HG03097 (cell line): ENCODE data around the gene USP22.
"Not testable (repeated sequence)": the region's sequence is repeated elsewhere in the genome, so short reads cannot be mapped to it uniquely, and the experiment has no call there.

Source experiments
- ATAC-seq: cut with Tn5 transposase; IDR thresholded peaks from one replicate; pipeline ENCODE4 v1.9.1; 2021; ENCODE audit not compliant: unreplicated experiment, low FRiP score

Gene USP22

DNA sequence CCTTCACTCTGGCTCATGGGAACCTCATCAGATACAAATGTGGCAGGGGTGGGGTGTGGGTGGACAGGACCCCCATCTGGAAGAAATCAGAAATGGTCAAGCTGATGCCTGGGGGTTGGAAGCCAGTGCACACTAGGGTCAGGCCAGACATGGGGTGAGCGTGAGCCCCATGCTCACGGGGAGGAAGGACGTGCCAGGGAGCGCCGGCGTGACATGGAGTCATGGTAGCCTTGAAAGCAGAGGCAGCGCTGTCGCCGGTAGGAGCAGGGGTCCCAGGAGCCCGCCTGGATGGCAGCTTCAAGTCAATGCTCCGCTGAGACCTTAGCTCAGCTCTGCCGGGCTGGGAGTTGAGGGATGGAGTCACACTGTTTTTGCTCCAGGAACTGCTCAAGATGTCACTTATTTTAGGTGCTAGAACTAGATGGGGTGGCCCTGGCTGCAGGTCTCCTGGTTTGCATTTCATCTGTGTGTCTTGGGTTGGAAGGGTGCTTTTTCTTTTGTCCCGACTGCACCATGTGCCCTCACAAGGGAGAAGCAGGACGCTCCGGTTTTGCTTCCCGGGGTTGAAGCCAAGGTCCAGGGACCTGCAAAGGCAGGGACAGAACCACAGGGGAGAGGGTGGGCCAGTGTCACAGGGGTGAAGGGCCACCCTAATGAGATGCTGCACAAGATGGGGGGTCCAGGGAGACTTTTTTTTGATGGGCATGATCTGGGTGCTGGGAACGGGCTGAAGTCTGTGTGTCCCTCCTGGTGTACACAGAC, 51.4 kb downstream of the USP22 start:
- ATAC-seq, result no peak

DNA sequence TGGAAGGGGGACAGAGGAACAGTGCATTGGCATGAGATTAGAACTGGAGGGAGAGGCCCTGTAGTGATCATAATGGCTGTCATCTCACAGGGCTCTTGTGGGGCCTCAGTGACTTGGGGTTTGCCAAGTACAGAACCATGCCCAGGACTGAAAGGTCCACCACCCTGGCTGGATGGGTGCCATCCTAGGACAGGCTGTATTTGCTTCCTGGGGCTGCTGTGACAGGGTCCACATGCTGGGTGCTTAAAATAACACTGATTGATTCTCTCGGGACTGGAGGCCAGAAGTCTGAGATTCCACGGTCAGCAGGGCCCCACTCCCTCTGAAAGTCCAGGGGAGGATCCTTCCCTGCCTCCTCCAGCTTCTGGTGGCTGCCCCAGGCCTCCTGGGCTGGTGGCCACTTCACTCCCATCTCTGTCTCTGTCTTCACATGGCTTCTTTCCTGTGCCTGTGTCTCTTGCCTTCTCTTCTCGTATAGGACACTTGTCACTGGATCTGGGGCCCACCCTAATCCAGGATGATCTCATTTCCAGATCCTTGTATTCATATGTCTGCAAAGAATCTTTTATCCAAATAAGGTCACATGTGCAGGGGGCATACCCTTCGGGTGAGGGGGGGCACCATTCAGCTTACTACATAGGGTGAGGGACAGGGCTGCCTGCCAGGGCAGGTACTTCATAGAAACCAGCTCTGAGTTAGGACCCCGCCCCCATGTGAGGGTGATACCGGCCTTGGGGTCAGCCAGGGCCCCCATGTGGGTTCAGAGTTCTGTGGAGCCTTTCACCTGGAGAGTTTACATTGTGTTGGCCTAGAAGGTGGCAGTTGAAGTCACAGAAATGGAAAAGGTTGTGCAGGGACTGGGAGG, 52.6 kb downstream of the USP22 start:
- ATAC-seq, result no peak

DNA sequence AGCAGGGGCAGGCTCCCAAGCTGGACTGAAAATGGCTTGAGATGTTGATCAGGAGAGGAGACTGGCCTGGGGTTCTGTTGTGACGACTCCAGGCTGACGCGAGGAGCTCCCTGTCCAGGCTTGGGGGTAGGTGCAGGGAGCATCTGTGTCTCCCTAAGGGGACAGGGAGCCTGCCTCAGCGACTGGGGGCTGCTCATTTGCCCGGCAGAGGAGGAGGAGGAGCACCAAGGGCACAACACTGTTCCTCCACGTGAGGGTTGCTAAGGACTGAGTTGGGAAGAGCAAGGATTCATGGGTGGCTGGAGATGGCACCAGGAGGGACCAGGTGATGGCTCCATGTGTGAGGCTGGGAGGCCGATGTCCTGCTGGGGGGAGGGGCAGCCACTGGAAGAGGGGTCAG, 53.3 kb downstream of the USP22 start:
- no peak for ATAC-seq

DNA sequence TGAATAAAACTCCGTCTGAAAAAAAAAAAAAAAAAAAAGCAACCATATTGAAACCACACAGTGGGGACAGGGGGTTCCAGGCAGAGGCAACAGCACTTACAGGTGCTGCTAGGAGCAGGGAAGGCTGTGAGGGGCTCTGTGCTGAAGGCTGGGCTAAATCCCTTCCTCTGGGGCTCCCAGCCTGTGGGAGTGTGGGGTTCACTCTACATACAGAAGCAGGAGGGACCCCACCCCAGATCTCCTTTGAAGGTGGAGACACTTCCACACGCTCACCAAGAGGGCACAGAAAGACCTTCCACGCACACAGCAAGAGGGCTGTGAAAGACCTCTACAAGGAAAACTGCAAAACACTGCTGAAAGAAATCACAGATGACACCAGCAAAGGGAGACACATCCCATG, 53.9 kb downstream of the USP22 start:
- ATAC-seq, result no peak

DNA sequence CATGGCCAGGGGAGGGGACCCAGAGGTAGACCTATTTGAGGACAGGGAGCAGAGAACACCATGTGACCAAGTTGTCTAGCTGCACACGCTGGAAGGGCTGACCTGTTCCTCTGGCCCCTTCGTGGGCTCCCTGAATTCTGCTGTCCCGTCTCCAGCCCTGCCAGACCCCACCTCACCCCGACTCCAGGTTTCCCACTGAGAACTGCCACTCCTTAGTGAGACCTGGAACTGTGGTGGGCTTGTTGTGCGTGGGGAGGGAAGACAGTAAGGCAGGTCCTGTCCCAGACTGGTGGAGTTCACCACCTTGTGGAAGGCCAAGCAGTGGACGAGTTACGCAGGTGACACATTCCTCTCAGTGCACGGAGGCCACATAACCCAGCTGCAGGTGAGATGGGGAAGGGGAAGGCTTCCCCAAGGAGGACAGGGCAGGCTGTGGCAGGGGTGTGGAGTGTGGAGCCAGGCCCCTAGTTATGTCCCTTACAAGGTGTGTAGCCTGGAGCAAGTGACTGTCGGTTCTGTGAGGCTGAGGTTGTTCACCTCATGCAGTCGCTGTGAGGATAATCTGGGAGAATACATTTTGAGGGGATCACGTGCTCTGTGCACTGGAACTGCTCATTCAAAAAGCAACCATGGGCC, 54.7 kb downstream of the USP22 start:
- ATAC-seq, result no peak

DNA sequence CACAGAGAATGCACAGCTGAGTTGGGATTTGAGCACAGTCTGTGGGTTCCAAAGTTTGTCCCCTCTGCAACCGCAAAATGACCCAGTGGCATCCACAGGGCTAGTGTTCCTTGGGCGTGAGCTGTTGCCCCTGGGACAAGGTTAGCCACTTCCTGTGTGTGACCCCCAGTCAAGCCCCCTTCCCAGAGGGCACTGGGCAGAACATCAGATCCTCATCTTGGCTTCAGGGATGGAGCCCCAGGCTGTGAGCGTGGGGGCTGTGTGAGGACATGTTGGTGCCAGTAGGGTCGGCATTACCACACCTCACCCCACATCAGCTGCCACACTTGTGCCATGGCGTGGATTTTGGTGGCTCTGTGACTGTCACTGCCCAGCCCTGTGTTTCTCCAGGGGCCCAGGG, 55.3 kb downstream of the USP22 start:
- no peak for ATAC-seq

DNA sequence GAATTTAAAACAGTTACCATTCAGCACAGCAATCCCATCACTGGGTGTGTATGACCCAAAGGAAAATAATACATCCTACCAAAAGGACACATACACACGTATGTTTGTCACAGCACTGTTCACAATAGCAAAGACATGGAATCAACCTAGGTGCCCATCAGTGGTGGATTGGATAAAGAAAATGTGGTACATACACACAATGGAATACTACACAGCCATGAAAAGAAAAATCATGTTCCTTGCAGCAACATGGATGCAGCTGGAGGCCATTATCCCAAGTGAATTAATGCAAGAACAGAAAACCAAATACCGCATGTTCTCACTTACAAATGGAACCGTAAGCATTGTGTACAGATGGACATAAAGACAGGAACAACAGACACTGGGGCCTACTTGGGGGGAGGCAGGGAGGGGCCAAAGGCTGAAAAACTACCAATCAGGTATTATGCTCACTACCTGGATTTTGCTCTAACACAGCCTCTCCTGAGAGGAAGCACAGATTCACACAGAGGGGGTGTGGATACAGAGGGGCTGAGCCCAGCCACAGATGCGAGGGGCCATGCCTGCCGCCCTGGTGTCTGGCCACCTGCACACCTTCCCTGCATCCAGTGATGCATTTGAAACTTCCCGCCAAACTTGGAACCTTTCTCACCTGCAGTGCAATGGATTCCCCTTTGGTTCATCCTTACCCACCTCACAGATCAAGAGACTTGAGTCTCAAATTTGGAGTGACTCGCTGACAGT, 55.9 kb downstream of the USP22 start:
- no peak for ATAC-seq

DNA sequence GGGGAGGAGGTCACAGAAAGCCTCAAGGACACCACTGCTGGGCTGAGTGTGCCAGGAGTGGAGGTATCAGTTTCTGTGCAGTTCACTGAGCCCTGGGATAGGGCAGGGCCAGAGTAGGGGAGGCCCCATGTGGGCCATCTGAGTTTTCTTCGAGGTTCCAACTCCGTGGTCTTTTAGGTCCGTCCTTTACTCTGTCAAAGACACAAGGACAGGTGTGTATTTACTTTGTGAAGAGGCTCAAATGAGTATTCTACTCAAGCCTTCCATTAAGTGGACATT, 59.5 kb downstream of the USP22 start:
- no peak for ATAC-seq

DNA sequence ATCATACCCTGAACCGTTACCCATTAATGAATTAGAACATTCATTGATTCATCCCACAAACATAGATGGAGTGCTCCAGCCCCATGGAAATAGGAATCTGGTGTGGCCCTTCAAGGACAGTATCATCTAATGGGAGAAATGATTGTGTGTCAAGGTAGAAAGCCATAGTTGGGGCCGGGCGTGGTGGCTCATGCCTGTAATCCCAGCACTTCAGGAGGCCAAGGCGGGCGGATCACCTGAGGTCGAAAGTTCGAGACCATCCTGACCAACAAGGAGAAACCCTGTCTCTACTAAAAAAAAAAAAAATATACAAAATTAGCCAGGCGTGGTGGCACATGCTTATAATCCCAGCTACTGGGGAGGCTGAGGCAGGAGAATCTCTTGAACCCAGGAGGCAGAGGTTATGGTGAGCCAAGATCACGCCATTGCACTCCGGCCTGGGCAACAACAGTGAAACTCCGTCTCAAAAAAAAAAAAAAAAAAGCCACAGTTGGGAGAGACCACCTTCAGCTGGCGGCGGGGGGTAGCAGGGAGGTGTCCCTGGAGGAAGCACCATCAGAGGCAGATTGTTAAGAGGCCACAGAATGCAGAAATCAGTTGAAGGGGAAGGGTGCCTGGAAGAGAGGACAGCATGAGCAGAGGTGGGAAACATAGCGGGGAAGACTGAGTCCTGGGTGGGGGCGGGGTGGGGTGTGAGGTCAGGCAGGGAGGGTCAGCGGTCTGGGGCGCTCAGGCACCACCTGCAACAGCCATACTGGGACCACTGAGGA, 60.0 kb downstream of the USP22 start:
- no peak for ATAC-seq

DNA sequence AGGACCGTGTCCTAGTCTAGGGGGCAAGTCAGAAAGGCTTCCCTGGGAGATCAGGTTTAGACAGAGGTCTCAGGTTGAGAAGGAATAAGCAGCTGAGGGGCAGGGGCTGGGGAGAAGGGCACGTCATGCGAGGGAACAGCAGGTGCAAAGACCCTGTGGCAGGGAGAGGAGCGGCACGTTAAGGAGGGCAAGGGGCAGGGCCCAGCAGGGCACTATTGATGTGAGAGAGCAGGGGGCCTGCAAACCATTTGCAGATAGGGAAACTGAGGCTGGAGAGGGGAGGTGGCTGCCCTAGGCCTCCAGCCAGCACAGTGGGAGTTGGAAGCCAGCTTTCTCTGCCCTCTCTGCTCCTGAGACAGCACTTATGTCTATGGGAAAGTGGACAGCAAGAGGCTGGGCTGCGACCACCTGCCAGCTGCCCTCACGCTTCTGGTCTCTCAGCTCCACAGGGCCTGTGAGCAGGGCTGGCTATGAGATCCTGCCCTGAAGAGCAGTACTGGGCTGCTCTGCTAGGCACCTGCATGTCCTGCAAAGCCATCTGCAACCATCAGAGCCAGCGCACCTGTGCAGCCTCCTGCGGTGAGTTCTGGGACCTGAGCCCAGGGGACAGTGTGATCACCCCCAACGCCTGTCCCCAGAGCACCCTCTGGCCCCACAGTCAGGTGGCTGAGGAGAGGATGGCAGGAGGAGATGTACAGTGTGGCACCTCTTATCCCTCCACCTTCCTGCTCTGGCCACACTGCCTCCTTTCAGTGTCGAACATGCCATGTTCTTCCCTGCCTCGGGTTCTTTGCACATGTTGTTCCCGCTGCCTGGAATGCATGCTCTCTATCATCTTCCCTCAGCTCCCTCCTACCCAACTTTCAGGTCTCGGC, 61.5 kb downstream of the USP22 start:
- ATAC-seq, result no peak

DNA sequence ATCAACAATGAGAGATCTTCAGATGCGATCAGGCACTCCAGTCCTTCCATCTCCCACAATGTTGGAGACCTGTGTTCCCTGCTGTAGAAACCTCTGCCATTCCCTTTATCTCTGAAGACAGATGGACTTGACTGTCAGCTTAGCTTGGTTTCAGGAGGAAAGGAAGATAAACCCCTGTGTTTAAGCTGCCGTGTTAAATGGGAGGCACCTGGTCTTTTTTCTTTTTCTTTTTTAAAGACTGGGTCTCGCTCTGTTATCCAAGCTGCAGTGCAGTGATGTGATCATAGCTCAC, 63.1 kb downstream of the USP22 start:
- ATAC-seq, result no peak

DNA sequence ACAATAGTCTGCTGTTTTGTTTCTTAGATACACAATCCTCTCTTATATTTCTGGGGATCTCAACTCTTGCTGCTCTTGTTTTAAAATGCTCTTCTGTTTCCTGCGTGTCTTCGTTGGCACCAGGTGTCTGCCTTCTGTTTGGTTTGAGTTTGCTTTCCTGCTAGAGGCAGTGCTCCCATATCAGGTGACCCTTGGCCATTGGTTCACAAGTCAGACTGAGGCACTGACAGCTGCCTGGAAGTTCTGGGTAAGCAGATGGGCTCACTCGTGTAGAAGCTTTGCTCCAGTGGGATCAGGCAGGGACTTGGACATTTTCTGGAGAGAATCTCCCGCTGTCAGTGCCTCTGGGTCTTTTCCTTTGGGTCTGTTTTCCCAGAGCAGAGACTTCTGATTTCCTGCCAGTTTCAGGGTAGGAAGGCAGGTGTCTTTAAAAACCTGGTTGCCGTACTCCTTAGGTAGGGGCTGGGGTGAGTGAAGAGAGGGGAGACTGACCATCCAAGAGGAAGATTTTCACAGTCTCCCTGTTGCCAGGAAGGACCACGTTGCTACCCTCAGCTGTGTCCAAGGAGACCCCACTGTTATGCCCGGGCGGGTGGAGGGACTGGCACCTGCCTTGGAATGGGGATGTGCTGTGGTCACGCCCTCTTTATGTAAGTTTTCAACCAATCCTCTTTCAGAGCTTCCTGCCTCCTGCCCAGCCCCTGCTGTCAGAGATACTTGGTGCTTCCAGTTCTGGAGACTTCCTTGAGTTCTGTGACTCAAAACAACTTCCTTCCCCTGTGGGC, 63.6 kb downstream of the USP22 start:
- ATAC-seq, result not testable (repeated sequence)

DNA sequence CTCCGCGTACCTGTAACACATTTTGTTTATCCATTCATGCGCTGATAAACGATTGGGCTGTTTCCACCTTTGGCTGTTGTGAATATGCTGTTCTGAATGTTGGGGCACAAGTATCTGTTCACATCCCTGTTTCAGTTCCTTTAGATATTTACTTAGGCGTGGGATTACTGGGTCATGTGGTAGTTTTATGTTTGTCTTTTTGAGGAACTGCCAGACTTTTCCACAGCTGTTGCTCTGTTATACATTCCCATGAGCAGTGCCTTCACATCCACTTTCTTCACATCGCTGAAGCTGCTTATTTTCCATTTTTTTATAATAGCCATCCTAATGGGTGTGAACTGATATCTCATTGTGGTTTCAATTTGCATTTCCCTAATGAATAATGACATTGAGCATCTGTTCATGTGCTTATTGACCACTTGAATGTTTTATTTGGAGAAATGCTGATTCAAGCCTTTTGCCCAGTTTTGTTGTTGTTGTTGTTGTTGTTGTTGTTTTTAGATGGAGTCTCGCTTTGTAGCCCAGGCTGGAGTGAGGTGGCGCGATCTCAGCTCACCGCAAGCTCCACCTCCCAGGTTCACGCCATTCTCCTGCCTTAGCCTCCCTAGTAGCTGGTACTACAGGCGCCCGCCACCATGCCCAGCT, 65.1 kb downstream of the USP22 start:
- ATAC-seq, result not testable (repeated sequence)

DNA sequence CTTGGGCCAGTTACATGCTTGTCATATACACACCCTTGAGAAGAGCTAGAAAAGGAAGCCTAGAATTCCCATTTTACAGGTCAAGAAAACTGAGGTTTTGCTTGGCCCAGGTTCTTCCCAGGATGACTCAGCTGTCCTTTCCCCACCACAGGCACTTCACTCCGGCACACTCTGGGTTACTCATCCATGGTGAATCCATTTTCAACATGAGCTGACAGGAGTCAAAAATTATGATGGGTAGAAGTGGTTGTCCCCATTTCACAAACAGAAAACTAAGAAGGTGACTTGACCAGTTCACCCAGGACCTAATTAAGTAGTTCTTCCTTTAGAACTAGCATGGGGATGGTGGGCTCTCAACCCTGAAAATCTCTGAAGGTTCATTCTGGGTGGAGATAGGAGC, 67.2 kb downstream of the USP22 start:
- ATAC-seq, result no peak

DNA sequence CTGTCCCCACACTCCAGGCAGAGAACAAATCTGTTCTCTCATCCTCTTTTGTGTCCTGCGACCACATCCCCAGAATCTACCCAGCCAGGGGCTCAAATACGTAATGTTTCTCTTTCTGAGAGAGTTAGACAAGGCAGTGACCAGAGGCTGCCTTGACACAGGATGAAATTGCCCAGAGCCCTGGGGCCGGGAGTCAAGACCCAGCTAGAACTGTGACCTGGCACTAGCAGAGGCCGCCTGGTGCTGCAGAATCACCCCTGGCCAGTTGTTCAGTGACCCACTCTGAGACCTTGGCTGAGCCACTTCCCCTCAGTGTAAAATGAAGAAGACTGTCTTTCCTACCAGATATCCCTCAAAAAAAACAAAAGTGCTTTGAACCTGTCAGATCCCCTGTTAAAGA, 72.5 kb downstream of the USP22 start:
- no peak for ATAC-seq

DNA sequence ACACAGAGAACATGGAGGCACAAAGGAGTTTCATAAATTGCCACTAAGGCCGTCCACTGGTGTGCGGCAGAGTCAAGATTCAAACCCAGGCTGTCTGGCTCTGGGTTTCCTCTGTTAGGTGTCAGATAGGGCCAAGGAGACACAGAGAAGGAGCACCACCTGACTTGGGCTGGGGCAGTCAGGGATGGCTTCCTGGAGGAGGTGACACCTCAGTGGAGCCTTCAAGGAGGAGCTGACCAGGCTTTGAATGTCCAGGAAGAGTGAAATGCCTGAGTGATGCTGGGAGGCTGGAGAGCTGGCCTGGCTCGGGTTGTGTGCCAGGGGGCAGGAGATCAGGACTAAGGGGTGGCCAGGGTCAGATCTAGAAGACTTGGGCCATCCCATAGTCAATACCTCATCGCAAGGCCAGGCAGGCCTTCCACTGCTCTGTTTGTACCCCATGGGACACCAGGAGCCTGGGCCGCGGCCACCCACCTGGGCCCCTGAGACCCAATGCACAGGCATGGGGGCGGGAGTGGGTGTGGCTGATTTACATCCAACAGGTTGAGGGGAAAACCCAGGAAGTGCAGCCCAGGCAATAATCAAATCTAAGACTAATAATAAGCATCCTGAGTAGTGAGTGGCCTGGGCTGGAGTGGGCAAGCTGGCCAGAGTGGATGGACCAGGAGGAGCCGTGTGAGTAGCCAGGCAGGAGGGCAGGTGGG, 73.7 kb downstream of the USP22 start:
- ATAC-seq, result no peak

DNA sequence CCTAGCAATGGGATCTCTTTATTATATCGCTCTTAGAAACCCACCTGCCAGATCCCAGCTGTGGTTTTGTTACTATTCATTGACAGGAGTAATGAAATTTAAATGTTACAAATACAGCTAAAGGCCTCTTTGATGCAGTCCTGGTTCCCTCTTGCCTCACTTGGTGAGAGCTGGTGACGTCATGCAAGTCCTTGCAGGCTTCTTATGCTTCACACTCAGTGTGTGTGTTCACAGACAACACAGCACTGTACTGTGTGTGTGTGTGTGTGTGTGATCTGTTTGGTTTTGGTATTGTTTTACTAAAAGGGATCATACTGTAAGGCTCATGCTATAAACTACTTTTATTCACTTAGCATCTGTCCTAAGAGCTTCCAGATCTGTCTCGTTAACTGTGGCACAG, 75.0 kb downstream of the USP22 start:
- no peak for ATAC-seq

DNA sequence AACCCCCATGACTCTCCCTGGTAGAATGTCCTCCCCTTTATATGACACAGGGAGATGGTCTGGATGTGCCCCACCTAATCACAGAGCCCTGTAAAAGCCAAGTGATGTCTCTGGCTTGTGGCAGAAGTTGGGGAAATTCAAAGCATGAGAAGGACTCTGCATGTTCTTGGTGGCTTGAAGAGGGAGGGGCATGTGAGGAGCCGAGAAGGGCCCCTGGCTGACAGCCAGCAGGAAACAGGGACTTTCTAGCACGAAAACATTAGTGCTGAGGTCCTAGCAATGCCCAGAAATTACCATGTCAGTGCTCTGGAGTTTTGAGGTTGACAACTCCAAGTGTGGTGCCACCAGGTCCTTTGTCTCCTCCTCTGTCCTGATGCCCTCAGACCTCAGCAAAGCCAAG, 75.9 kb downstream of the USP22 start:
- ATAC-seq, result no peak
